Brain microvascular endothelial cell (primary cell): ENCODE results near the gene MTCL3.

Experiments used
- DNase-seq: peaks from one replicate; pipeline ENCODE4 v3.0.0-alpha.2; 2020
- H3K27ac ChIP-seq: fragments of 250-450 bp; sonication (Bioruptor Pico); 2 replicates; pipeline ENCODE4 v1.5.1; 2020; ENCODE audit warnings: mild to moderate bottlenecking, moderate library complexity
- H3K27me3 ChIP-seq: fragments of 250-450 bp; sonication (Bioruptor Pico); replicated peaks from 2 replicates; pipeline ENCODE4 v1.5.1; 2020; ENCODE audit warnings: mild to moderate bottlenecking
- H3K36me3 ChIP-seq: fragments of 250-450 bp; sonication (Bioruptor Pico); replicated peaks from 2 replicates; pipeline ENCODE4 v1.5.1; 2020; ENCODE audit warnings: mild to moderate bottlenecking
- H3K4me3 ChIP-seq: 2 replicates; pipeline ENCODE4 v1.5.1; 2011; ENCODE audit warnings: low read depth, mild to moderate bottlenecking, control low read depth, low read length, moderate library complexity
- CTCF ChIP-seq: IDR thresholded peaks from 2 replicates; pipeline ENCODE4 v1.5.1; 2011; ENCODE audit warnings: low read depth, mild to moderate bottlenecking, moderate library complexity, low read length, control low read depth, inconsistent platforms; ENCODE audit errors: missing control alignments
- in situ Hi-C: cut with HindIII; loops from 2 replicates; pipeline ENCODE4 v1.10.0; 2017; ENCODE audit warnings: low sequenced_read_pairs, low pct_ligation_motif_present

The MTCL3 gene

DNA sequence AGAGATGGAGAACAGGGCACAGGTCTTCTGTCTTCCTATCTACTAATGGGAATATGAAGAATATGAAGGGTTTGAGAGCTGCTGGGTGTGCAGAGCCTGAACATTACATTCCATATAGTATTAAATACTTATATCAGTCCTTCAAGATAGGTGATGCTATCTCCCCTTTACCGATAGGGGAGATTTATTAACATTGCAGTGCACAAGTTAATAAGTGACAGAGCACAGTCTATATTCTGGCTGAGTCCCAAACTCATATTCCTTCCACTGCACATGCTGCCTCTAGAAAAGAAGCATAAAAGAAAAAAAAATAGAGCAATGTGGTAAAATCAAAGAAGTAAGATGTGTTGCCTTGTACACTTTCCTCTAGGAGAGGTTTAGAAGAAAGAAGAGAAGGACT is 41.5 kb downstream of the MTCL3 start:
- H3K36me3 ChIP-seq = peaks cover 5% of the 10 kb centered on the region
- no peak for DNase-seq
- H3K27ac ChIP-seq = no peak overlapping the region
- no peaks in the 10 kb centered on the region for H3K27me3 ChIP-seq
- TF ChIP-seq CTCF = no peak
- in situ Hi-C loops = no loop called here
- H3K4me3 ChIP-seq = no peak overlapping the region

DNA sequence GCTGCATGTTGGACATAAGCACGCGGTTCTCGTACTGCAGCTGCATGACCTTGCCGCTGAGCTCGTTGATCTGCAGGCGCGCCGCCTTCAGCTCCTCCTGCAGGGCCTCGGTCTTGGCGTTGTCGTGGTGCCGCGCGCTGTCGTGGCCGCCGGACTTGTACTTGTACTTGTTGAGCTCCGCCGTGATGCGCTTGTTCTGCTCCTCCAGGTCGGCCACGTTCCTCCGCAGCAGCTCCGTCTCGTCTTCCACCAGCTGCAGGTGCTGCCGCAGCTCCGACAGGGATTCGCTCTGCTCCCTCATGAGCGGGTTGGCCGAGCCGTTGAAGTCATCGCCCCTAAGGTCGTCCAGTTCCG is 43.3 kb downstream of the MTCL3 start:
- no peak overlapping the region for H3K27ac ChIP-seq
- H3K36me3 ChIP-seq = peaks cover 5% of the 10 kb centered on the region
- DNase-seq = no peak
- in situ Hi-C loops = no loop called here
- TF ChIP-seq CTCF = no peak
- H3K4me3 ChIP-seq = no peak overlapping the region
- H3K27me3 ChIP-seq = no peaks in the 10 kb centered on the region

DNA sequence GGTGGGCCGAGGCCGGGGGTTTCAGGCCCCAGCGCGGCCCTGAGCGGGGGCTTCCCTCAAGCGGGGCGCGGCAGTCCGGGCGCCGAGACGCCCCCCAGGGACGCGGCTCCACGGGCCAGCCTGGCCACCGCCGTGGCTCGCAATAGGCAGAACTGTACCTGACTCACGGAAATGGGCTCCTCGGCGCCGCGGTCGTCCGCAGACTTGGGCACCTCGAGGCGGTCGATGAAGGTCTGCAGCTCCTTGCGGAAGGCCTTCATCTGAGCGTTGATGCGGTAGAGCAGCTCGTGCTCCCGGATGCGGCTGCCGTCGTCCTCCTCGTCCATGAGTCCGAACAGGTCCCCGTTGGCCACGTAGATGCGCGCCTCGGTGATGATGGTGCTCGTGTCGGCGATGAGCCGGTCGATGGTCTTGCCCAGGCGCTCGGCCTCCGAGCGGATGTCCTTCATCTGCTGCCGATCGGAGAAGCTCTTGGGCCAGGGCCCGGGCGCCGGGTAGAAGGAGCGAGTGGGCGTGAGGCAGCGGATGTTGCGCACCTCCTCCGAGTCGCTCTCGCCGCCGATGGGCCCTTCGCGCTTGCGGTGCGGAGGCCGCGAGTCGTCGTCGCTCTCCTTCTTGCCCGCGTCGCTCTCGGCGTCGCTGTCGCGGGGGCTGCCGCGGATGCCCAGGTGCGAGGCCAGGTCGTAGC is 43.9 kb downstream of the MTCL3 start:
- DNase-seq = no peak
- no peak overlapping the region for H3K27ac ChIP-seq
- TF ChIP-seq CTCF = no peak
- in situ Hi-C loops = no loop called here
- no peaks in the 10 kb centered on the region for H3K27me3 ChIP-seq
- H3K4me3 ChIP-seq = no peak overlapping the region
- peaks cover 5% of the 10 kb centered on the region for H3K36me3 ChIP-seq

DNA sequence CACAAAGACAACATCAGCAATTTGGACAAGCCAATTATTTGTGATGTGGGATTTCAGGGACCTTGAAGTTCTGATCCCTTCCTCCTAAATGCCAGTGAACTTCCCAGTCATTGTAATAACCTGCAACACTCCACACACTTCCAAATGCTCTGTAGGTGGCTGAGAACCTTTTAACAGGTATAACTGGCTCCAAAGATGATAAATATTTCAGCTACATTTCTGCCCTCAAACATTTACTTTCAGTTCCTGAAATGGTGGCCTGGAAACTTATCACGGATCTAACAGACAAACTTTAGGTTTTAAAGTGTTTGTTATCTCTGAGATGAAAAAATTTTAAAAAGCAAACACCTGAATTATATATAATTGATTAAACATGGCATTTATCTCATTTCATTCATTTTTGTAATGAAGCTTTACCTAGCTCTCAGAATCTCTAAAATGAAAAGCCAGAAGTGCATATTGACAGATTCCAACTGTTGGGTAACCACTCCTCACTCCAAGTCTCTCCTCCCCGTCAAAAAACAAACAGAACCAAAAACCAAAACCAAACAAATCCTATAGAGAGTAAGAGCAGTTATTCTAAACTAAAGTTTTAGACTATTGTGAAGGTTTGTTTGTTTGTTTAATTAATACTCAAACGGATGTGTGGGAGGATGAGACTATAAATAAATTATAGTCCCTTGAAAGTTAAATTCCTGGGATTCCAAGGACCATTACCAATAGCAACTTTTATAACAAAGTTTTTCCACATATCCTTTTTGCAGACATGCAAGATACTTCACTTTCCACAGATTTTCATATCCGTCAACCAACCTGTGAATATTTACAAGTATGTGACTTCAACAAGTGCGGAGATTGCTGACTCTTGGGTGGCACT is 47.5 kb downstream of the MTCL3 start:
- peaks cover 2% of the 10 kb centered on the region for H3K36me3 ChIP-seq
- DNase-seq = no peak
- no peak overlapping the region for H3K4me3 ChIP-seq
- no peak for TF ChIP-seq CTCF
- in situ Hi-C loops = no loop called here
- no peak overlapping the region for H3K27ac ChIP-seq
- H3K27me3 ChIP-seq = no peaks in the 10 kb centered on the region

DNA sequence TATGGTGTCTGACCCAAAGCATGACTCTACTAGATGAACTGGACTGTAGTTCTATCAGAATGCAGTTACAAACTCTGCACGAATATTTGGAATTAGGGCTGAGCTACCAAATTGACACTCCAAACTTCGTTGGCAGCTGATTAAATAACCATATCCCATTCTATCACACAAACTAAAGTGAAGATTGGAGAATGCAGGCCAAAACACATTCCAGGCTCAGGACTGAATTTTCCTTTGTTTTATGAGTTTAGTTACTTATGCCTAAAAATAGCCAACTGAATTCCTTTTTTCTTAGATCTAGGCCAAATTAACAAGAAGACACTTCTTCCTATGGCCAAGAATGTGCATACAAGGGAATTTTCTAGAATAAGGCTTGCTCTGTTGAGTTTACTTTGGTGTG is 50.2 kb downstream of the MTCL3 start:
- DNase-seq = no peak
- in situ Hi-C loops = no loop called here

More for the DNA sequence above, 50.2 kb downstream of the MTCL3 start:
- H3K36me3 ChIP-seq = no peaks in the 10 kb centered on the region
- H3K27ac ChIP-seq = no peak overlapping the region
- H3K4me3 ChIP-seq = no peak overlapping the region
- TF ChIP-seq CTCF = no peak
- no peaks in the 10 kb centered on the region for H3K27me3 ChIP-seq
